GM15510 (cell line): ENCODE measurements around the gene LIMK1.
A peak's percentile ranks its signal among the peaks of the same experiment; 100 is the strongest.

Source experiments
- POLR2A ChIP-seq: IDR thresholded peaks from 3 replicates; pipeline ENCODE4 v1.6.1; 2011; ENCODE audit warnings: borderline replicate concordance; ENCODE audit not compliant: insufficient read length; ENCODE audit errors: extremely low read depth

LIMK1 gene

GRCh38 chr7:74083117-74083876, at the start of gene LIMK1:
LIMK1 (plus strand) TSS chr7:74083804; CDS start chr7:74083991, 187 bp downstream.
- peak; percentile 60 for TF ChIP-seq POLR2A

DNA sequence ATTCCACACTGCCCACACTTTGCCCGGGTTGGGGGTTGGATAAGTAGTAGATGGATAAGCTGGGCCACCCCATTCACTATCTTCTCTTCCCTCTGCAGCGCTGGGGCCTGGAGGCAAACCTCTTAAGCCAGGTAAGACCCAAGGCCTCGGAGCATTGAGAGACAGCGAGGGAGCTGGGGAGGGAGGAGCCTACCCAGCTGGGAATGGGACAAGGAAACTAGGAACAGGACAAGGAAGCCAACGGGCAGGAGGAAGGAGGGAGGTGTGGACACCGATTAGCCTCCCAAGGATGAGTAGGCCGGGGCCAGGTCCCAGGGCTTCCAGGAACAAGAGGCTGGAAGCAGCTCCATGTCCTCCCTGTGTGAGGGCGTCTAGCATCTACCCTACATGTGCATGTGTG, 46.0 kb upstream of the LIMK1 start:
- no peak for TF ChIP-seq POLR2A

GRCh38 chr7:74038194-74038961, 45.2 kb upstream of the LIMK1 start:
- TF ChIP-seq POLR2A, result no peak

GRCh38 chr7:74039337-74039736, 44.3 kb upstream of the LIMK1 start:
- no peak for TF ChIP-seq POLR2A

DNA sequence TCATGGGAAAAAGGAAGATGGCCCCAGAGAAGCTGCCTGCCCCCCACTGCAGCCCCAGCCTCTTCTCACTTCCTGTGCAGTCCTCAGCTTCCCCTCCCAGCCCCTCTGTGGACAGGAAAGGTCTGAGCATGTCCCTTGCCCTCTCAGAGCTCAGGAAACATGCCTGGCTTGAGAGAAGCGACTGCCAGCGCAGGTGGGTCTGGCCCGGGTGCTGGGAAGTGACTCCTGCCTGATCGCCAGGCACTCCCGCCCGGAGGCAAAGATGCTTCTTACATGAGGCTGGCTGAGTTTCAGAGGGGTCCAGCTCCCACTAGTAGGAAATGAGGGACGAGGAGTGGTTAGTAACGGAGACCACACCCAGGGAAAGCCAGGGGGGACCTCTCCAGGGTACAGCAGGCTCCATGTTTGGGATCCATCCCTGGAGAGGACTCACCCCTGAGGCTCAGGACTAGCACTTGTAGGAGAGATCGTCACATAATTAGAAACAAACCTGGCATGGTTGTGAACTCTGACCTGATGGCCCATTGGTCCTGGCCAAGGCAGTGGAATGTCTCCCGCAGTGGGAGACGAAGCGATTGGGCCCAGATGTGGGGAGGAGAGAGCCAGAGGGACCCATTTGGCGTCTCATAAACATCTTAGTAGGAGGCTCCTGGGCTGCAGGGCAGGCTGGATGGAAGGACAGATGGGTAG, 43.4 kb upstream of the LIMK1 start:
- no peak for TF ChIP-seq POLR2A

DNA sequence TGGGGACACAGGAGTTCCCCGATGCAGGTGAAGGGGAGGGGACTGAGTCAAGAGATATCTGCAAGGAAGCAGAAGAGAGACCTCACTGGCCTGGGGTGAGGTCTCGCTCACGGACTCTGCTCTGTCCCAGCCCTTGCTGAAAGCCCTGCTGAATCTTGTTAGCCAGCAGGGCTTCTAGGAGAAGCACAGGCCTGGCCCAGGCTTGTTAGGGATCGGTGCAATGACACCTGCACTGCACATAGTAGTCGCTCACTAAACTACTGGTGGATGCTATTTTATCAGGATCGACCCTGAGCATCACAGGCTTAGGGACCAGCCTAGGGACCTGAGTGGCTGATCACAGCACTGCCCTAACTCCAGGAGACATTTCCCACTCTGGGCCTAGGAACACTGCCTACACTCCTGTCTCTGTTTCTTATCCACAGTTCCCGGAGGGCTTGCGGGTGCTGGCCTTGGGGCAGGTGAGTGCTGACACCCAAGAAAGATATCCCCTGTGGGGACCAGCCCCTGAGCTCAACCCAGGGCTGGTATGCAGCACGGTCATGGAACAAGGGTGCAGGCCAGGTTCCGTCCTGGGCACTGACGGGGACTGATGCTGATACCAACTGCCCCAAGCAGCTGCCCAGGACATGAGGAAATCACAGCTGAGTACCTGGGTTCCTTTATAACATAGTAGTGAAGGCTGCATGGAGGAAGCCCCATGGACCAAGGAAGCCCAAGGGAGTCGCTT, 42.6 kb upstream of the LIMK1 start:
- no peak for TF ChIP-seq POLR2A

GRCh38 chr7:74042746-74043522, 40.7 kb upstream of the LIMK1 start:
- no peak for TF ChIP-seq POLR2A

DNA sequence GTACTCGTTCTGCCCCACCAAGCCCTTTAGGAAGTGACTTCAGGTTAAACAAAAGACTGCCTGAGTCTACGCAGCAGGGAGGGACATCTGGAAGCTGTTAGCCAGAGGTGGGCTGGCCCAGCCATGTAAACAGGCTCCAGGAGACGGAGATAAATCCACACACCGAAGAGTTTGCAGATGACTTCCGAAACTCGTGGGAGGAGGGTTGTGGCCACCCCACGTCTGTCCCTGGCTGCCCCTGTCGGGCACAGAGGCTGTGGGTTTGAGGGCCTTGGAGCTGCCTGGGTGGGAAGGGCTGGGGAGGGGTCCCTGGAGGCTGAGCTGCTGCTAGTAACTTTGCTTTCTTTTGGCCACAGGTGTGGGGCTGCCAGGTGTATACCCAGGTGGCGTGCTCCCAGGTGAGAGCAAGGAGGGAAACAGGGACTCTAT, 40.1 kb upstream of the LIMK1 start:
- no peak for TF ChIP-seq POLR2A

DNA sequence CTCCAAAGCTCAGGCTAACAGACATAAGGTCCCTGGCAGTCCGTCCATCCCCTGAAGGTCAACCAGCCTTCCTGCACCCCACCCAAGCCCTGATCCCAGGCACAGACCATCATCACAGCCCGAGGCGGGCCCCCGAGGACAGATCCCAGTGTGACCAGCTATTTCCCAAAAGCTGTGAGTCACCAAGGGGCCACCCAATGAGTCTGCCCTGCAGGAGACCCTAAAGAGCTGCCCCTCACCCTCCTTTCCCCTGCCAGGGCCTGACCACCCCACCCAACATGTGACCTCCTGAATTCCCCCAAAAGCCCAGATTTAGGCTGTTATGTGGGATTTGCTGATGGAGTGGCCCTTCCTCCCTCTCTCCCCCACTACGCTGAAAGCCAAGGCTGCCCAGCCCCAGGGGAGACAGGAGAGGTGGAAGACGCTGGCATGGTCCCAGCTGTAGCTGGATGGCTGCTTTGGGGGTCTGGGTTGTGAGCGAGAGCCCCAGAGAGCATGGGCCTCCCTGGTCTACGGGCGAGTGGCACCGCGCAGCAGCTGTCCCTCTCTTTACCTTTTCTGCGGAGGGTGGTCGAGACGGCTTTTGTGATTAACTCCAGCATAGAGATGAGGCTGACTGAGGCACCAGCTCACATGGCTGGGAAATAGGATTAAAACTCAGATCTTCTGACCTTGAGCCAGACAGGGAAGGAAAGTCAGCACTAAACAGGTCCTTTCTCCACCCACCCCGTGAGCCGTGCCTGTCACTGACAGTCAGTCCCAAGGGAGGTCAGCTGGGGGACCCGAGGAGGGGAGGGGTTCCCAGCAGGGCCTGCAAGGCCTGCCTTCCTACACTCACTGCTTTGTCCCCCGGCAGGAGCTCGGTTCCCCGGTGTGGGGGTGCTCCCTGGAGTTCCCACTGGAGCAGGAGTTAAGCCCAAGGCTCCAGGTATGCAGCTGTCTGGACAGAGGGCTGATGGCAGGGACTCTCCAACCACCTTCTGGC, 38.9 kb upstream of the LIMK1 start:
- TF ChIP-seq POLR2A, result no peak

DNA sequence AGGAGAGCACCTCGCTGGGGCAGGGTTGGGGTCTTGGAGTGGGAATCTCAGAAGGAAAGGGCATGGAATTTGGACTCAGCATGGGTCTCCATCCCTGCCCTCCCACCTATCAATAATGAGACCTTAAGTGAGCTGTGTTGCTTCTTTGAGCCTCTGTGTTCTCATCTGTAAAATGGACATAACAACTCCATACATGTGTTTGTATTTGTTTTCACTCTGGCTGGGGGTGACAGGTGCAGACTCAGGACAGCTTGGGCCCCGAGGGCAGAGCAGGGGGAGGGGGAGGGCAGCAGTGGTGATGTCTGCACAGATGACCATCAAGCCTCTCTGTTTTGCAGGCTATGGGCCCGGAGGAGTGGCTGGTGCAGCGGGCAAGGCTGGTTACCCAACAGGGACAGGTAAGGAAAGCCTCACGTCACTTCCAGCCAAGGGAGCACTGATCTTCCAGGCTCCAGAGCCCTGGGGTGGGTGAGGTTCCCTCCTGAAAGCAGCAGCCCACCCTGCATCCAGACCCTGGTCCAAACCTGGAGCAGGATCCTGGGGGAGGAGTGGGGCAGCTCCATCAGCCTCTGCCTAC, 35.7 kb upstream of the LIMK1 start:
- no peak for TF ChIP-seq POLR2A

DNA sequence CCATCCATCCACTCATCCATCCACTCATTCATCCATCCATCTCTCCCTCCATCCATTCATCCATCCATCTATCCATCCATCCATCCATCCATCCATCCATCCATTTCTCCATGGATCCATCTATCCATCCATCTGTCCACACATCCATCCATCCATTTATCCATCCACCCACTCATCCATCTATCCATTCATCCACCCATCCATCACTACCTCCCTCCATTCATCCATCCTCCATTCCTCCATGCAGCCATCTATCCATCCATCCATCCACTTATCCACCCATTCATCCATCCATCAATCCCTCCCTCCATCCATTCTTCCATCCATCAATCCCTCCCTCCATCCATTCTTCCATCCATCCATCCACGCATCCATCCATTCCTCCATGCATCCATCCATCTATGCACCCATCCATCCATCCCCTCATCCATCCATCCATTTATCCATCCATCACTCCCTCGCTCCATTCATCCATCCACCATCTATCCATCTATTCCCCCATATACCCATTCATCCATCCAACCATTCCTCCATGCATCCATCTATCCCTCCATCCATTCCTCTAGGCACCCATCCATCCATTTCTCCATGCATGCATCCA, 34.5 kb upstream of the LIMK1 start:
- TF ChIP-seq POLR2A, result no peak
